ENCODE data around the gene CRIP3.

GRCh38 chr6:43338243-43338642 lies 29.6 kb upstream of the CRIP3 start:
- TF ChIP-seq POLR2A (IDR thresholded peaks at IDR 0.05; ENCODE audit: low read length) (no peak), GATA1 (IDR thresholded peaks at IDR 0.05; ENCODE audit: low read depth, low read length) (no peak)
